M059J (cell line): ENCODE results near the gene CCDC196. TPM values are rescaled to one million over a fixed set of nuclear protein-coding genes. Genes with fewer than 3 reads are reported as not detected.
"Not testable (repeated sequence)": the region's sequence is repeated elsewhere in the genome, so short reads cannot be mapped to it uniquely, and the experiment has no call there.

Source experiments
- DNase-seq: peaks from one replicate; pipeline ENCODE4 v3.0.0-alpha.2; 2012; ENCODE audit warnings: low read depth
- total RNA-seq: library from RNA; depleted of rRNA; stranded (reverse); fragments of >200 nt; shearing (Covaris generic); gene quantifications from 2 replicates; pipeline ENCODE4 v1.2.3, GENCODE V29; 2014

The CCDC196 gene
- total RNA-seq, 1 experiment from 2014 or later = not detected

DNA sequence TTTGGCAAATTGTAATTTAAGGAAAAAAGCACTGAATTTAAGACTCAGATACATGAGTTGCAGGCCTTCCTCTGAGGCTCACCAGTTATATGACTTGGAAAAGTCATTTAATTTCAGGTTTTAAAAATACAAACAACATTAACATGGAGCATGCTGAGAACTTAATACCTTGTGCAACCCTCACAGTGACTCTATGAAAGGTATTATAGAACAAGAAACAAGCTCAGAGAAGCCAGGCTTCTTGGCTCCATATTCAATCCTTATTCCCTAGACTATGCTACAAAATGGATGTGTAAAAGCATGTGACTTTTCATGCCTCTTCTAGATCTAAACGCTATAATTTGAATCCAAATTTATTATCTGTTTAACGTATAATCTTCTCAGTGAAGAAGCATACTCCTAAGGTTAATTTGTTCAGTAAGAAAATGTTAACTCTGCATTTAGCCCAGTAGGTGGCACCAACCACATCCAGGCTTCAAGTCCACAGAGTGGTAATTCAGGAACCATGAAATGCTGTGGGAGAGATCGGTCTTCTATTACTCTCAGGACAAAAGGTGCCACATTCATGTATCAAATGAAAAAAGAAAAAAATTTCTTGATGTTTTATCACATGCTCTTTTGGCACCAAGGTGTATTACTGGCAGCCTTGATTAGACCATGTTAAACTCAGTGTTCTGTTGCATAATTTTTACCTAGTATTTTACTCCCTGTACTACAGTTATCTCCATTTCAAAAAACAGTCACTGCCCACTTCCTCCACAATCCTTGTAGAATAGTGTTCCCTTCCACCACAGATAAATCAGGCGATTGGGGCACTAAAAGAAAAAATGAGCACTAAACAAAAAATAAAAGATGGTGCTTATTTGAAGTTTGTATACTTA lies 9.3 kb downstream of the CCDC196 start:
- DNase-seq = peak; percentile 65

DNA sequence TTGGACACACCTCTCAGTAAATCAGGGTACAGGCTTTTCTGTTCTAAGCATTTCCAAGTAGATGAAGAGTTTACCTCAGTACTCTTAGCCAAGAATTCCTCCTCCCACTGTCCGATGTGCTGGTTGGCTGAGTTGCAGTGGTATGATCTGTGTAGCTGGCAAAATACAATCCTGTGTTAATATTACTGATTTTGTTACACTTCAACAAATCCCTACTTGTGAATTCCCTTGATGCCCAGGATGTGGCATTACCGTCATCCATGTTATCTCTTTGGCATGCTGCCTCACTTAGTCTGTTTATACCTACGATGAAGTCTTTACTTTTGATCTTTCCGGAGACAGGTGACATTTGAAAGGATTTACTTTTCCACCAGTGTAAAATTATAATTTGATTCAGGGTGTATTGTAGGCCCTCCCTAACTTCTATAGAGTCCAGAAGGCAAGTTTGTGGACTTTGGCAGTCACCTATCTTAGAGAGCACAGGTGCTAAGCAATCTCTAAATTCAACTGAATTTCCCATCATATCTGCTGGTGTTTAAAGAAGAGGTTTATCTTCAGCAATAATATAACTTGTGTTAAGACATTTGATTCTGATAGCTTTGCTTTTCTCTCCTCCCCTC lies 10.1 kb downstream of the CCDC196 start:
- no peak for DNase-seq

DNA sequence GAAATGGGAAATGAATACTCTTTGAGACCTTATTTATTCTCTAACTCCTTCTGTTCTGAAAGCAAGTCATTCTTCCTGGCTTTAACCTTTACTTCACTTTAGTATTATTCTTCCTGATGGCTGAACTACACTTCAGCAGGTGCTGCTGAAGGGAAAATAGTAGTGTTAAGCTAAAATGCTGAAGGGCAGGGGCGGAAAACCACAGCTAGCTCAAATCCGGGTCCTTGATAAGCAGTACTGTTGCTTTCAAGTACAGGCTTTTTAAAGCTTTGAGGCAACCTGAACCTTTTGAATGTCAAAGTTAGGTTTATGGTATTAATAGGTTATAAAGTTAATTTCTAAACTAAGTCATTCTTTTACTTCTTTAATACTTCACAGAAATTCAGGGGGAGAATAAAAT lies 10.7 kb downstream of the CCDC196 start:
- no peak for DNase-seq

DNA sequence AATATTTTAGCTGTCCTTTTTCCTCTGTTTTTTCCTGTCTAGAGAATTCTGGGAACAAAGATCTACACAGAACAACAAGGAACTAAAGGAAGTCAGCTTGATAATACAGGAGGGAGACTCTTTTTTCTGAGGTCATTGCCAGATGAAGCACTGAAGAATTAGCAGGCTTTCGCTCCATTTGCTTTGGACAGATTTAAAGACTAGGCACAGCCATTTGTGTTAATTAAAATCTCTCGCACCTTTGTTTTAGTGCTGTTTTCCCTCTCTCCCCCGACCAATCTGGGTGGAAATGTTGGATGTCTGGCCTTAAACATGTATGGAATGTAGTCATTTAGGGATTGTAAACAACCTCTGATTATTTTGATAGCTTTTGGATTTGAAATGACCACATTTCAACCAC lies 12.1 kb downstream of the CCDC196 start:
- DNase-seq = no peak

DNA sequence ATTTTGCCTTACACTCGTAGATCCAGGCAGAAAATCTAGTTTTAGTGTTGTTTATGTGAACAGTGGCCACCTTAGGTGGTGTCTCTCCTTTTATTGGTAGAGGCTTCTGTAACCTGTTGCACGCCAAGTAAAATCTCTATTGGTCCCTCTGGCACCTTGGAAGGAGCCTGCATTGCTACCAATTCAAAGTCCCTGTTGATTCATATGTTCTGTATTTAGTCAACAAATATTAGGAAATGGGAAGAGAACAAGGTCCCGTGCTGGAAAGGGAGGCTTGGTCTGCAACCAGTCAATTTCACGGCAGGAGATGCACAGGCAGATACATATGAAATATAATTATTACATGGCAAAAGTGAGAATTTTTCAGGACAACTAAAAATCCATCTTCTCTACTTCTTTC lies 15.4 kb downstream of the CCDC196 start:
- DNase-seq = no peak

DNA sequence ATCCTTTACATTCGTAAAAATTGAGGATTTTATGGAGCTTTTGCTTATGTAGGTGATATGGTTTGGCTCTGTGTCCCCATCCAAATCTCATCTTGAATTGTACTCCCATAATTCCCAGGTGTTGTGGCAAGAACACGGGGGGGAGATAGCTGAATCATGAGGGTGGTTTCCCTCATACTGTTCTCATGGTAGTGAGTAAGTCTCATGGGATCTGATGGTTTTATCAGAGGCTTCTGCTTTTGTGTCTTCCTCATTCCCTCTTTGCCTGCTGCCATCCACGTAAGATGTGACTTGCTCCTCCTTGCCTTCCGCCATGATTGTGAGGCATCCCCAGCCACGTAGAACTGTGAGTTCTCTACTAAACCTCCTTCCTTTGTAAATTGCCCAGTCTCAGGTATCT lies 16.7 kb downstream of the CCDC196 start:
- DNase-seq = not testable (repeated sequence)

DNA sequence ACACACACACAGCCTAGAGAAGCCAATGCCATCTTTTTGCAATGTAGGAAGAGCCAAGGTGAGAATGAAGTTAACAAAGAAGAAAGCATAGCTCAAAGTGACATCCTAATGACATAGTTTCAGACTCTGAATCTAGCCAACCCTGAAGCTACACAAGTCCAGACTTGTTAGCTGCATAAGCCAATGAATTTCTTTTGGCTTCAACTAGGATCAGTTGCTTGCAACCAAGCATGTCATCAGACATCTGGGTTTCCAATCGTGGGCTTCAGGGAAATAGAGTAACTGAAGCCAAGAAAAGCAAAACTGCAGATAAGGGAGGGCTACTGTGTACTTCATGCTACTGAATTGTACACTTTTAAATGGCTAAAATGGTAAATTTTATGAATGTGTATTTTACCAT lies 17.4 kb downstream of the CCDC196 start:
- no peak for DNase-seq

DNA sequence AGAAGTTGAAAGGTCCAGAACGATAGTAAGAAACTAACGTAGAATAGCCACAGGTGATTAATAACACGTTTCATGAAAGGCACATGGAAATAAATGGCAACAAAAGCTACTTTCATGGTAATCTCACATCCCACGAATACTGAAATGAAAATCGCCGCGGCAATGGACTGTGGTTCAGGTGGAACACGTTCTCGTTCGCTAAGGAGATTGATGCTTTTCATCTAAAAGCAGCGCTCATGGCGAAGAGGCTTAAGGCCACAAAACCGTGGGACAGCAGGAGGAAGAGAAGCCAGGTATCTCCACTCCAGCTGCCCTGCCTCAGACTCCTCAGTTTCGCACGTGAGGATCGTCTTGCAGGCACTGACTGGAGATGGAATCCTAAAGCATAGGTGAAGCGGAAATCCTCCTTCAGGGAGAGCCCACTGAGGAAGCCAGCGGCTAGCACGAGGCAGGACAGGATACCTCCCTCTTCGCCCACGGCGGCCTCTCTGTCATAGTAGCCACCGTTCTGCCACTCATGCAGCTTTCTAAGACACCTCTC lies 21.1 kb downstream of the CCDC196 start:
- DNase-seq = no peak

DNA sequence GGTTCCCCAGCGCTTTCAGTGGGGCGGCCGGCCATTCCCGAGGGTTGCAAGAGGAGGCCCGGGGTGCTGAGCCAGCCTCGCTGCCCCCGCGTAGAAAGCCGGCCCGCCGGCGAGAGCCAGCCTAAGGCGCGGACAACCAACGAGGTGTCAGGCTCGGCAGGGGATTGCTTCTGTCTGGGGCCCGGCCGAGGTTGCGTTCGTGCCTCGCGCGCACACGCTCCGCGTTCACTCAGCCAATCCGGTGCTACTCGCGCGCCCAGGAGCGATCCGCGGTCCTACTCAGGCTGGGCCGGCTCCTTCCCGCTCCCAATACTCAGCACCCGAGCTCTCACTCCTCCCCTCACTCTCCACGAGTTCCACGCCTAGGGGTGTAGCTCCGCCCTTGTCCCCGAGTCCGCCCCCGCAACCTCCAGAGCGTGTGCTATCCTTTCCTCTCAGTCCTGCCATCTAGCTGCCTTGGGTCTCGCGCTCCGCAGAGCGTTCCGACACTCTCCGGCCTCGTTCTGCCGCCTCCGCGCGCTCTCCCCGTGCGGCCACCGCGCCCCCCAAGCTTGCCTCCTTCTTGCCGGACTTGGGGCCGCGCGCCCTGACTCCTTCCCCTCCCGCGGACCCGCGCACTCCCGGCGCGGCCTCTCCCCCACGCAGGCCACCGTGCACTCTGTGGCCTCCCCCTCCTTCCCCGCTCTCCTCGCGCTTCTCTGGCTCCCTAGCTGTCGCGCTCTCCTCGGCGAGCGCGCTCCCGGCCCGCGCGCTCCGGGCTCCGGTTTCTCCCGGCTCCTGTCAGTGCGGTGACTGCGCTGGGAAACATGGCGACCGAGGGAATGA lies 21.8 kb downstream of the CCDC196 start, which contains the start of gene GPHN:
Gene GPHN (plus strand): TSS at position 426 of the 825 bp plus-strand sequence.
- DNase-seq = peak; percentile 91

DNA sequence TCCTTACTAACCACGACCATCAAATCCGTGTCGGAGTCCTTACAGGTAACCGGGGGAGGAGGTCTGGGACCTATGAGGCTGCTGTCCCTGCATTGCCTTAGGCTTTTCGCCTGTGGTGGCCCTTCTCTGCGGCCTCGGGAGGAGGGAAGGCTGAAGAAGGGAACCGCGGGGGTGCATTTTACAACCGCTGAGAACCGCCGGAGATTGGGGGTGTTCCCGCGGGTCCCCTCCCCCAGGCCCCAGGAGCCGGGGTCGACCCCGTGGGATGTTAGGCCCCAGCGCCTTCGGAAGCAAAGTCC lies 22.3 kb downstream of the CCDC196 start:
- no peak for DNase-seq

DNA sequence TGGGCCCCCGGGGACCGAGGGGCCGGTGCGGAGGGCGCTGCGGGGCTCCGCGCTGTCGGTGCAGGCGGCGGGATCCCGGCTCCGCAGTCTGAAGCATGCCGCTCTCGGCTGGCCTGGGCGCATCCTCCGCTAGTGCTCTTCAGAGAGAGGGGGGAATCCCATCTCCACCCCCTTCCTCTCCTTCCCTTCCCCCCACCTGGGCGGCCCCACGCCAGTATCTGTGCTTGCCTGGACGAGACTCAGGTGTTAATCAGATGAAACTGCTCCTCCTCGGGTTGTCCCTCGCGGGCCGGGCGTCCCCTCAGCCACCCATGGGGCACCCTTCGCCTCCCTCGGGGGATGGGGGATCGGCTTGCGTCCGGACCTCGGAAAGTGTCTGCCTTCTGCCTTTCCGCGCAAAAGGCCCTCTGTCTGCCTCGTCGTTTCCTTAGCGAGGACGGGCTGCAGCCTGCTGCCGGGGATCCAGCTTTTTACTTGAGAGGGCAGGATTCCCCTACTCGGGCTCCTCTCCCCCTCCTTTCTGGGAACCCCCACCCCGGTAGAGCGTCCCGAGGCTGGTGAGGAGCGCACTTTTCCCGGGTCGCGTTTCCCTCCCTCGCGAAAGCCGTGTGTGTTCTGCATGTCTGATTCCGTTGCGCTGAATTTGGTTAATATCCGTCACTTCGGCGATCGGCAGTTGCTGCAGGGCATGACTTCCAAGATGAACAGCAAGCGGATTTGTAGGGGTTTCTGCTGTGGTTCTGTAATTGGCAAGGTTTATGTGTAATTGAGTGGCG lies 22.9 kb downstream of the CCDC196 start:
- DNase-seq = peak; percentile 25

DNA sequence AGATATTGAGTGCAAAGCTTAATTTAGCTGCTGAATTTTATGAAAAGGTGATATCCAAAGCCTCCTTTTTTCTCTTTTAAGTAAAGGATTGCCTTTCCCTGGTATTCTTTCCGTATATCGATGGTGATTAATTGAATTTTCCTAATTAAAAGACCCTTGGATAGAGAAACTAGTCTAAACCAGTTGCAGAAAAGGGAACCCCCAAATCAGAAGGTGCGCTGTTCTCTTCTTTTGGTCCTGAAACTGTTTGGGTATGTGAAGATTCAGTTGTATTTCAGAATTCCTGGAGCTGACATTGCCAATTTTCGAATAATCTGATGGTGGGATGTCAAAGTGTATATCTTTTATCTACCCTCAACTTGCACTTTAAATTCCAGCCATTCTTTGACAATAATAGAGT lies 23.7 kb downstream of the CCDC196 start:
- peak; percentile 3 for DNase-seq

DNA sequence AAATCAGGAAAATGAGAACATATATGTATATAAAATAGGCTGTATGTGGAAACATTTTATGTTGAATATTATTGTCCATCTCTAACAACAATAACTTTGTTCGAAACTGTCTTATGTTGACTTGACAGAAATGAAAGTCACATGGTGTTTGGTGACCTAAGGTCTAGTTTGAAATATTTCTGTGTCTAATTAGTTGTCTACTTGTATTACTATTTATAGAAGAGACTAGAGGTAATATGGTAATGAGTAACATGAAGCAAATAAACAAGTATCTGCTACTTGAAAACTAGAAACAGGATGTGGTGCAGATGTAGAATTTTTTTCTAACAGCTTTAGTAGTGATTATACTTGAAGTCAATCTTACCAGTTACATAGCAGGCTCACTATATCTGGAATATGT lies 25.7 kb downstream of the CCDC196 start:
- peak; percentile 3 for DNase-seq

DNA sequence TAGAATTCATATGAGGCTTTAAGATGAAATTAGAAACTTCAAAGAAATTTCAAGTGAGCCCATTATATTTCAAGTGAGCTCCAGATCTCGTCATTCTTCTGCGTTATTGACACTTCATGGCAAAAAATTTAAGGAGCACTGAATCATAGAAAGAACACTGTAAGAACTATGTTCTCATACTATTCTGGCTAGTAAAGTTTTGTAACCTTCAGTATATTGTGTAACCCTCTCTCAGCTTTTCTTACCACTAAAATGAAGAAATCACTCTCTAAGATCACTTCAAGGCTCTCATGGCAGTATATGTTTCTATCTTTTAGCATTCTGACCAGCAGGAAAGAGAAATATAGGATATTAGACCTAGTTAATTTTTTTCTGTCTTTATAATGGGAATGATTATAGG lies 28.0 kb downstream of the CCDC196 start:
- no peak for DNase-seq

DNA sequence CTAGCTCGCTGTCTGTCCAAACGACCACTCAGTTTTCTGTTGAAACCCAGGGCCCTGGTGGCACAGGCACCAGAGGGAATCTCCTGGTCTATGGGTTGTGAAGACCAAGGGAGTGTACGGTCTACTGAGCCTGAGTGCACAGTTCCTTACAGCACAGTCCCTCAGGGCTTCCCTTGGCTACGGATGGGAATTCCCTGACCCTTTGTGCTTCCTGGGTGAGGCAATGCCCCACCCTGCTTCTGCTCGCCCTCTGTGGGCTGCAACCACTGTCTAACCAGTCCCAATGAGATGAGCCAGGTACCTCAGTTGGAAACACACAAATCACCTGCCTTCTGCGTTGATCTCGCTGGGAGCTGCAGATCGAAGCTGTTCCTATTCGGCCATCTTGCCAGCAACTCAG lies 44.4 kb downstream of the CCDC196 start:
- no peak for DNase-seq

DNA sequence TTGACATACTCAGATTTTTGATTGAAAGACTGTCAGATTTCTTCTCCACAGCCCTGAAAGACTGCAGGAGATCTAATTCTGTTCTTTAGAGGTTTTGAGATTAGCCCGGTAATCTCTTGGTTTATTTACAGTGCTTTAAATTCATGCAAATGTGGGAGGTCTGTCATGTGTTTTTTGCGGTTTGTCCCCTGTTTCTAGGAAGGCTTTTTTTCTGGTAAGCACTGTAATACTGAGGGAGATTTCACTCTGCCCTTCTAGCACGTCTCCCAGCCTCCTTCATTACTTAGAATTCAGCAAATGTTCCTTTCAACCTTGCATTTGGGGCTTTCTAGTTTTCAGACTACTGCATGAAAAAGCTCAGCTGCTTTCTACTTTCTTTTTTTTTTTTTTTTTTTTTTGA lies 52.9 kb downstream of the CCDC196 start:
- DNase-seq = no peak

DNA sequence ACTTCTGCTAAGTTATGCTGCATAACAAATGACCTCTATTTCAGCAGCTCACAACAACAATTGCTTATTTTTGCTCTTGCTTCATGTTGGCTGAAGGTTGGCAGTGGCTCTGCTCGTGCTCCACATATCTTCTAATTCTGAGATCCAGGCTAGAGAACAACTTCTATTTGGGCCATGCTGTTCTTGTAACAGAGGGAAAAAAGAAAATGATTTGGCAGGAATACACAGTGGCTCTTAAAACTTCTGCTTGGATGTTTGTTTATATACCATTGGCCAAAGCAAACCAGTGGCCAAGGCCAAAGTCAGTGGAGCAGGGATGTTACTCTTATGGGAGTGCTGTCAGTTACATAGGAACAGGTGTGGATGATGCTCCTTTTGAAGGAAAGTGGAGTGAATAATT lies 53.9 kb downstream of the CCDC196 start:
- DNase-seq = no peak

DNA sequence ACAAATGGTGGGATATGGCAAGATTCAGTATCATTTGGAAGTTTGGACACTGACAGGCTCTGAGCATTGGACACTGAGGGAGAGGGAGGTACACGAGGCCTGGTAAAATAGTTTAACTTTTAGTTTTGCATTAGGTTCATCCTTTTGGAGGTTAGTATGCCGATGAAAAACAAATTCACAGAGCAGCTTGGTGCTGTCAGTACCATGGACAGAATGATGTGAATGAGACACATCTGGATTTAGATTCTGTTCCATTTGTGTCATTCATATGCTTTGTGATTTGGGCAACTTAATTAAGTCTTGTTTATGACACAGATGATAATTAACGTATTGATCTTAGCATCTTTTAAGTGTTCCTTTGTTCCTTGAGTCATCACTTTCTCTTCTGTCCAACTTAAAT lies 55.5 kb downstream of the CCDC196 start:
- DNase-seq = no peak

DNA sequence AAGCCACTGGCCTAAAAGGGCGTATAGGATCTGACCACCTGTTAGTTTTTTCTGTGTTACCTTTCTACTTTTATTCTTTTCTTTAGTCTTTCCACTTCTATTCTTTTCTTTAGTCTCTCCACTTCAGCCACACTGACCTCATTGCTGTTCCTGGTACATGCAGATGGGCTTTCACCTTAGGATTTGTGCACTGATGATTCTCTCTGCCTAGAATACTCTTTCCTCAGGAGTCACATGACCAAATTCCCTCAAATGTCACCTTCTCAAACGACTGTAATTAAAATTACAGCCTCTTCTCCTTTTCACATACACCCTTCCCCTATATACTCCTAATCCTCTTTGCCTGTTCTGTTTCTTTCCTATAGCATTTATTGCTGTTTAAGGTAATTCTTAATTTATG lies 57.8 kb downstream of the CCDC196 start:
- DNase-seq = no peak

DNA sequence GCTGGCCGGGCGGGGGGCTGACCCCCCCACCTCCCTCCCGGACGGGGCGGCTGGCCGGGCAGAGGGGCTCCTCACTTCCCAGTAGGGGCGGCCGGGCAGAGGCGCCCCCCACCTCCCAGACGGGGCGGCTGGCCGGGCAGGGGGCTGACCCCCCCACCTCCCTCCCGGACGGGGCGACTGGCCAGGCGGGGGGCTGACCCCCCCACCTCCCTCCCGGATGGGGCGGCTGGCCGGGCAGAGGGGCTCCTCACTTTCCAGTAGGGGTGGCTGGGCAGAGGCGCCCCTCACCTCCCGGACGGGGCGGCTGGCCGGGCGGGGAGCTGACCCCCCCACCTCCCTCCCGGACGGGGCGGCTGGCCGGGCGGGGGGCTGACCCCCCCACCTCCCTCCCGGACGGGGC lies 59.0 kb downstream of the CCDC196 start:
- DNase-seq = not testable (repeated sequence)

DNA sequence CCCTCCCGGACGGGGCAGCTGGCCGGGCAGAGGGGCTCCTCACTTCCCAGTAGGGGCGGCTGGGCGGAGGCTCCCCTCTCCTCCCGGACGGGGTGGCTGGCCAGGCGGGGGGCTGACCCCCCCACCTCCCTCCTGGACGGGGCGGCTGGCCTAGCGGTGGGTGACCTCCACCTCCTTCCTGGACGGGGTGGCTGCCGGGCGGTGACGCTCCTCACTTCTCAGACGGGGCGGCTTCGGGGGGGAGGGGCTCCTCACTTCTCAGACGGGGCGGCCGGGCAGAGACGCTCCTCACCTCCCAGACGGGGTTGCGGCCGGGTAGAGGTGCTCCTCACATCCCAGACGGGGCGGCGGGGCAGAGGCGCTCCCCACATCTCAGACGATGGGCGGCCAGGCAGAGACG lies 59.6 kb downstream of the CCDC196 start:
- DNase-seq = not testable (repeated sequence)
